ENCODE measurements around the gene RAB11FIP4. TPM values are rescaled to one million over a fixed set of nuclear protein-coding genes. Genes with fewer than 3 reads are reported as not detected.

RAB11FIP4 gene
- total and polyA plus RNA-seq, 2 of the 13 experiments (the other 11 are each of a cell fraction or from before 2014, with no cell fraction given): 28.0 to 89.3 TPM

DNA sequence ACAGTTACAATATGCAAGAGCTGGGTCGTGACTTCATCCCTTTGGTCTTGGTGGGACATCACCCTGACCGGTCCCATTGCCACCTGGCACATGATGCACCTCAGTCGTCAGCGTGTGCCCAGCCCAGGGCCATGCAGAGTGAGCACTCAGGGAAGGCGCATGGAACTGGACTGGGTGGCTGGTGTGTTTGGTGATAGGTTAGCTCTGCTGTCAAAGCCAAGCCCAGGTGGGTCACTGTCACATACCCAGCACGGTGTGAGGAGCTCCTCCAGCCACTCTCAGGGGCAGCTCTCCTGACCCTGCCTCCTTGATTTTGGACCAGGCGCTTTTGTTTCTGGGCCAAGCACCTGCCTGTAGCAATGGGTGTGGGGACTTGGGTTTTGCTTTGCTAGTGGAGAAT lies 180.9 kb downstream of the RAB11FIP4 start:
- DNase-seq (ENCODE audit: low spot score) (no peak), FAIRE-seq (no peak), ATAC-seq (no peak)
- intact Hi-C loops (cut with micrococcal nuclease; ENCODE audit: unreplicated experiment): no loop called here
- Histone ChIP-seq H3K4me1 (ENCODE audit: insufficient read depth, low read length) (peaks cover 13% of the 10 kb centered on the region; the same call in 1 of the 2 replicates), H3K36me3 (replicated peaks in 1 of 2; ENCODE audit: control insufficient read depth in 1 of 2, insufficient read depth in 2 of 2, low read length in 2 of 2) (no peaks in the 10 kb centered on the region), H3K9me3 (ENCODE audit: low read length) (no peaks in the 10 kb centered on the region), H3K9ac (ENCODE audit: insufficient read depth, low read depth, low read length) (no peak overlapping the region), H4K20me1 (ENCODE audit: insufficient read depth, low read length) (no peaks in the 10 kb centered on the region), H3K4me2 (ENCODE audit: low read depth, low read length) (no peak overlapping the region), H3K27me3 (ENCODE audit: control insufficient read depth in 1 of 2, insufficient read depth in 2 of 2, low read length in 2 of 2) (peaks cover 9 to 37% of the 10 kb centered on the region in 2 experiments; a peak in 4 of 5 replicates), H3K79me2 (ENCODE audit: insufficient read depth, low read length) (no peaks in the 10 kb centered on the region), H3K4me3 (replicated peaks in 1 of 3; ENCODE audit: insufficient read depth in 1 of 3, low read depth in 2 of 3, low read length in 3 of 3) (no peak overlapping the region), H2AFZ (ENCODE audit: low read length) (no peak overlapping the region), H3K27ac (ENCODE audit: extremely low read length, insufficient read depth, low read length) (no peak overlapping the region)
- no TSS peak for BruUV-seq (replicated peaks)
- CTCF ChIA-PET (ENCODE audit: low intra/inter-chr PET ratio, low total read pairs): no interaction called here
- POLR2A ChIA-PET: no interaction called here
- 40% methylated on average over 2 of the region's 7 CpGs for WGBS (ENCODE audit: low lambda C conversion rate)
- in situ Hi-C loops (cut with HindIII; ENCODE audit: extremely low pct_ligation_motif_present, low pct_unique_long_range_greater_than_20kb): no loop called here
- TF ChIP-seq, protein P1, sequence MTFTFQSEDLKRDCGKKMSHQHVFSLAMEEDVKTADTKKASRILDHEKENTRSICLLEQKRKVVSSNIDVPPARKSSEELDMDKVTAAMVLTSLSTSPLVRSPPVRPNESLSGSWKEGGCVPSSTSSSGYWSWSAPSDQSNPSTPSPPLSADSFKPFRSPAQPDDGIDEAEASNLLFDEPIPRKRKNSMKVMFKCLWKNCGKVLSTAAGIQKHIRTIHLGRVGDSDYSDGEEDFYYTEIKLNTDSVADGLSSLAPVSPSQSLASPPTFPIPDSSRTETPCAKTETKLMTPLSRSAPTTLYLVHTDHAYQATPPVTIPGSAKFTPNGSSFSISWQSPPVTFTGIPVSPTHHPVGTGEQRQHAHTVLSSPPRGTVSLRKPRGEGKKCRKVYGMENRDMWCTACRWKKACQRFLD (CRISPR knock-in tag; IDR thresholded peaks at IDR 0.05; ENCODE audit: borderline replicate concordance): no peak
- TF ChIP-seq NFIC (IDR thresholded peaks at IDR 0.05; ENCODE audit: low read length) (no peak), GABPA (IDR thresholded peaks at IDR 0.05; ENCODE audit: low read depth, low read length) (no peak), GABPA (CRISPR knock-in tag; IDR thresholded peaks at IDR 0.05; ENCODE audit: low read depth) (no peak), PRMT3 (CRISPR knock-in tag; IDR thresholded peaks at IDR 0.05; ENCODE audit: borderline replicate concordance, low read depth) (no peak), ZNF331 (CRISPR knock-in tag; IDR thresholded peaks at IDR 0.05) (no peak), SRSF4 (IDR thresholded peaks at IDR 0.05; ENCODE audit: low read depth, low read length, poor library complexity, severe bottlenecking) (no peak), ZNF335 (CRISPR knock-in tag; IDR thresholded peaks at IDR 0.05) (no peak), ZNF24 (IDR thresholded peaks at IDR 0.05) (no peak), RFX1 (IDR thresholded peaks at IDR 0.05) (no peak), AHR (CRISPR knock-in tag; IDR thresholded peaks at IDR 0.05) (no peak), NR2F1 (CRISPR knock-in tag; IDR thresholded peaks at IDR 0.05) (no peak), MBD4 (IDR thresholded peaks at IDR 0.05; ENCODE audit: borderline replicate concordance, low read length) (no peak), ZNF383 (CRISPR knock-in tag; IDR thresholded peaks at IDR 0.05; ENCODE audit: borderline replicate concordance) (no peak), POLR2AphosphoS5 (IDR thresholded peaks at IDR 0.05; ENCODE audit: low read depth, low read length) (no peak), GLI4 (CRISPR knock-in tag; IDR thresholded peaks at IDR 0.05; ENCODE audit: borderline replicate concordance) (no peak), ZC3H4 (CRISPR knock-in tag; IDR thresholded peaks at IDR 0.05; ENCODE audit: borderline replicate concordance) (no peak)
- TF ChIP-seq, protein P2, sequence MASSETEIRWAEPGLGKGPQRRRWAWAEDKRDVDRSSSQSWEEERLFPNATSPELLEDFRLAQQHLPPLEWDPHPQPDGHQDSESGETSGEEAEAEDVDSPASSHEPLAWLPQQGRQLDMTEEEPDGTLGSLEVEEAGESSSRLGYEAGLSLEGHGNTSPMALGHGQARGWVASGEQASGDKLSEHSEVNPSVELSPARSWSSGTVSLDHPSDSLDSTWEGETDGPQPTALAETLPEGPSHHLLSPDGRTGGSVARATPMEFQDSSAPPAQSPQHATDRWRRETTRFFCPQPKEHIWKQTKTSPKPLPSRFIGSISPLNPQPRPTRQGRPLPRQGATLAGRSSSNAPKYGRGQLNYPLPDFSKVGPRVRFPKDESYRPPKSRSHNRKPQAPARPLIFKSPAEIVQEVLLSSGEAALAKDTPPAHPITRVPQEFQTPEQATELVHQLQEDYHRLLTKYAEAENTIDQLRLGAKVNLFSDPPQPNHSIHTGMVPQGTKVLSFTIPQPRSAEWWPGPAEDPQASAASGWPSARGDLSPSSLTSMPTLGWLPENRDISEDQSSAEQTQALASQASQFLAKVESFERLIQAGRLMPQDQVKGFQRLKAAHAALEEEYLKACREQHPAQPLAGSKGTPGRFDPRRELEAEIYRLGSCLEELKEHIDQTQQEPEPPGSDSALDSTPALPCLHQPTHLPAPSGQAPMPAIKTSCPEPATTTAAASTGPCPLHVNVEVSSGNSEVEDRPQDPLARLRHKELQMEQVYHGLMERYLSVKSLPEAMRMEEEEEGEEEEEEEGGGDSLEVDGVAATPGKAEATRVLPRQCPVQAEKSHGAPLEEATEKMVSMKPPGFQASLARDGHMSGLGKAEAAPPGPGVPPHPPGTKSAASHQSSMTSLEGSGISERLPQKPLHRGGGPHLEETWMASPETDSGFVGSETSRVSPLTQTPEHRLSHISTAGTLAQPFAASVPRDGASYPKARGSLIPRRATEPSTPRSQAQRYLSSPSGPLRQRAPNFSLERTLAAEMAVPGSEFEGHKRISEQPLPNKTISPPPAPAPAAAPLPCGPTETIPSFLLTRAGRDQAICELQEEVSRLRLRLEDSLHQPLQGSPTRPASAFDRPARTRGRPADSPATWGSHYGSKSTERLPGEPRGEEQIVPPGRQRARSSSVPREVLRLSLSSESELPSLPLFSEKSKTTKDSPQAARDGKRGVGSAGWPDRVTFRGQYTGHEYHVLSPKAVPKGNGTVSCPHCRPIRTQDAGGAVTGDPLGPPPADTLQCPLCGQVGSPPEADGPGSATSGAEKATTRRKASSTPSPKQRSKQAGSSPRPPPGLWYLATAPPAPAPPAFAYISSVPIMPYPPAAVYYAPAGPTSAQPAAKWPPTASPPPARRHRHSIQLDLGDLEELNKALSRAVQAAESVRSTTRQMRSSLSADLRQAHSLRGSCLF (CRISPR knock-in tag; IDR thresholded peaks at IDR 0.05; ENCODE audit: borderline replicate concordance): no peak

Data from HepG2 (cell line).